Keratinocyte (primary cell): ENCODE data around the gene EIF3C.
"Not testable (repeated sequence)": the region's sequence is repeated elsewhere in the genome, so short reads cannot be mapped to it uniquely, and the experiment has no call there.

Source experiments
- EZH2 ChIP-seq: IDR thresholded peaks from one replicate; pipeline ENCODE4 v1.6.1; 2012; ENCODE audit warnings: inconsistent platforms, mild to moderate bottlenecking, low read length, moderate library complexity
- TF ChIP-seq, protein P1 (sequence below), 3 experiments: IDR thresholded peaks in 1 of 3; conservative IDR thresholded peaks in 1 of 3; optimal IDR thresholded peaks in 1 of 3; 2 replicates in 2 of 3; 3 replicates in 1 of 3; pipeline versions ENCODE3 to v1.5.1; 2011; ENCODE audit warnings: low read length in 3 of 3, mild to moderate bottlenecking in 3 of 3, moderate library complexity in 2 of 3, control low read depth in 1 of 3, inconsistent platforms in 1 of 3; ENCODE audit not compliant: insufficient read depth in 2 of 3; ENCODE audit errors: extremely low read depth in 1 of 3

DNA sequence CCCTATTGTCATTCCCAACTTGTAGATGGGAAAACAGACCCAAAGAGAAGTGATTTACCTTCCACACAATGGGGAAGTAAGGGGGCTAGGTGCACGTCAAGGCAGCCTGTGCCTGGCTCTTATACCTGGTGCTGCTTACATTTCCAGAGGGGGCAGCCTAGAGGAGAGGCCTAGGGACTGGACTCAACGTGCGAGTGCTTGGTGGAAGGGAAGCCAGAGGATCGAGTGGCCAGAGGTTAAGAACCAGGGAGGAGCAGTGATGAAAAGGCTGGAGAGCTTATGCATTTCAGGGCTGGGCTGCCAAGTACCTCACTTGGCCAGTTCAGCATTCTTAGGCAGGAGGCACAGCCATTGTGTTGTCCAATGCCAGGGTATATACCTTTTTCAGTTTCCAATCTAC lies 71.1 kb downstream of the EIF3C start:
- TF ChIP-seq, protein P1, sequence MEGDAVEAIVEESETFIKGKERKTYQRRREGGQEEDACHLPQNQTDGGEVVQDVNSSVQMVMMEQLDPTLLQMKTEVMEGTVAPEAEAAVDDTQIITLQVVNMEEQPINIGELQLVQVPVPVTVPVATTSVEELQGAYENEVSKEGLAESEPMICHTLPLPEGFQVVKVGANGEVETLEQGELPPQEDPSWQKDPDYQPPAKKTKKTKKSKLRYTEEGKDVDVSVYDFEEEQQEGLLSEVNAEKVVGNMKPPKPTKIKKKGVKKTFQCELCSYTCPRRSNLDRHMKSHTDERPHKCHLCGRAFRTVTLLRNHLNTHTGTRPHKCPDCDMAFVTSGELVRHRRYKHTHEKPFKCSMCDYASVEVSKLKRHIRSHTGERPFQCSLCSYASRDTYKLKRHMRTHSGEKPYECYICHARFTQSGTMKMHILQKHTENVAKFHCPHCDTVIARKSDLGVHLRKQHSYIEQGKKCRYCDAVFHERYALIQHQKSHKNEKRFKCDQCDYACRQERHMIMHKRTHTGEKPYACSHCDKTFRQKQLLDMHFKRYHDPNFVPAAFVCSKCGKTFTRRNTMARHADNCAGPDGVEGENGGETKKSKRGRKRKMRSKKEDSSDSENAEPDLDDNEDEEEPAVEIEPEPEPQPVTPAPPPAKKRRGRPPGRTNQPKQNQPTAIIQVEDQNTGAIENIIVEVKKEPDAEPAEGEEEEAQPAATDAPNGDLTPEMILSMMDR (optimal IDR thresholded peaks at IDR 0.05 in 1 of 3, IDR thresholded peaks at IDR 0.05 in 1 of 3, conservative IDR thresholded peaks at IDR 0.05 in 1 of 3; ENCODE audit: extremely low read depth in 1 of 3, insufficient read depth in 2 of 3, low read length in 3 of 3): not testable (repeated sequence)
- TF ChIP-seq EZH2: not testable (repeated sequence)
